Measurements from ENCODE around the gene DLG4. TPM values are rescaled to one million over a fixed set of nuclear protein-coding genes. Genes with fewer than 3 reads are reported as not detected.

DLG4 gene
- total RNA-seq, 1 experiment from 2014 or later = 59.7 TPM

DNA sequence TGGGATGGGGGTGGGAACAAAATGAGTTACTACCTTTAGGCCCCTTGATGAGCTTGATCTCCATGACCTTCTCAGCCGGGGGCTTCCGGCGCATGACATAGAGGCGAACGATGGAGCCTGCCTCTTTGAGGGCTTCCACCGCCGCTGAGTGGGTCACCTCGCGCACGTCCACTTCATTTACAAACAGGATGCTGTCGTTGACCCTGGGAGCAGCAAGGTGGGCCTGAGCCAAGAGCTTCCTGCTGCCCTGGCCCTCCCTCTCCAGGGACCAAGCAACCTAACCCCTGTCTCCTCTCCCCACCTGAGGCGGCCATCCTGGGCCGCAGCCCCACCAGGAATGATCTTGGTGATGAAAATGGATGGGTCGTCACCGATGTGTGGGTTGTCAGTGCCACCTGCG is 16.2 kb downstream of the DLG4 start (continued):
- TF ChIP-seq, protein P1, sequence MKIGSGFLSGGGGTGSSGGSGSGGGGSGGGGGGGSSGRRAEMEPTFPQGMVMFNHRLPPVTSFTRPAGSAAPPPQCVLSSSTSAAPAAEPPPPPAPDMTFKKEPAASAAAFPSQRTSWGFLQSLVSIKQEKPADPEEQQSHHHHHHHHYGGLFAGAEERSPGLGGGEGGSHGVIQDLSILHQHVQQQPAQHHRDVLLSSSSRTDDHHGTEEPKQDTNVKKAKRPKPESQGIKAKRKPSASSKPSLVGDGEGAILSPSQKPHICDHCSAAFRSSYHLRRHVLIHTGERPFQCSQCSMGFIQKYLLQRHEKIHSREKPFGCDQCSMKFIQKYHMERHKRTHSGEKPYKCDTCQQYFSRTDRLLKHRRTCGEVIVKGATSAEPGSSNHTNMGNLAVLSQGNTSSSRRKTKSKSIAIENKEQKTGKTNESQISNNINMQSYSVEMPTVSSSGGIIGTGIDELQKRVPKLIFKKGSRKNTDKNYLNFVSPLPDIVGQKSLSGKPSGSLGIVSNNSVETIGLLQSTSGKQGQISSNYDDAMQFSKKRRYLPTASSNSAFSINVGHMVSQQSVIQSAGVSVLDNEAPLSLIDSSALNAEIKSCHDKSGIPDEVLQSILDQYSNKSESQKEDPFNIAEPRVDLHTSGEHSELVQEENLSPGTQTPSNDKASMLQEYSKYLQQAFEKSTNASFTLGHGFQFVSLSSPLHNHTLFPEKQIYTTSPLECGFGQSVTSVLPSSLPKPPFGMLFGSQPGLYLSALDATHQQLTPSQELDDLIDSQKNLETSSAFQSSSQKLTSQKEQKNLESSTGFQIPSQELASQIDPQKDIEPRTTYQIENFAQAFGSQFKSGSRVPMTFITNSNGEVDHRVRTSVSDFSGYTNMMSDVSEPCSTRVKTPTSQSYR (CRISPR knock-in tag; IDR thresholded peaks at IDR 0.05) = no peak
- TF ChIP-seq RORB (CRISPR knock-in tag; IDR thresholded peaks at IDR 0.05) = no peak

DNA sequence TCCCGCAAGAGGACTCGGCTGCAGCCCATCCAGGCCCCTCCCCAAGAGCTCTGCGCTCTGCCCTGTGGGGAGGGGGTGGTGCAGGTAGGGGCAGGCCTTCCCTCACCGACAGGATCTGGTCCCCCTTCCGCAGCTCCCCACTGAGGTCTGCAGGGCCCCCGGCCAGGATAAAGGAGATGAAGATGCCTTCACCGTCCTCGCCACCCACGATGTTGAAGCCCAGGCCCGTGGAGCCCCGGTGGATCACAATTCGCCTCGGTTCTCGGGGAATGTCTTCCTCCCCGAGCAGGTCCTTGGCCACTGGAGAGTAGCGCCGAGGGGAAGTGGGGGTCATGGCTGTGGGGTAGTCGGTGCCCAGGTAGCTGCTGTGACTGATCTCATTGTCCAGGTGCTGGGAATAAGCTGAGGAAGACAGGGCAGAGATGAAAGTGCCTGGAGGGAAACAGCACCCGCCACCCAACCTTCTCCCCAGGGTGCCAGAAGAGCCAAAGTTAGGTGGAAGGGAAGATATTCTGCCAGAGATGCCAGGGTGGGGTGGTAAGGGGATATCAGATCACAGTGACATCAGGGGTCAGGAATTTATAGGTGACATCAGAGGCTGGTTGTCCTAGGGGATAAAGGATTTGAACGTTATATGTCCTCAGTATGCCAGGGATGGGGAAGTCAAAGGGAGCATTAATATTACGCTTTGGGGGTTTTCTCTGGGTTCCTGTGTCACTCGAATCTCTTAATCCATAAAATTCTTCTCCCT is 22.8 kb downstream of the DLG4 start:
- POLR2A ChIA-PET = no interaction called here
- ATAC-seq = no peak
- CTCF ChIA-PET = interaction anchor here (0.6 to 1.5 kb wide), 2 partner anchors 11 to 50 kb away, joined by 3 to 4 read pairs; no protein-coding TSS in a partner anchor
- Mint-ChIP-seq H3K4me3 (no peak overlapping the region), H3K4me1 (no peaks in the 10 kb centered on the region), H3K27me3 (ENCODE audit: low read depth) (no peaks in the 10 kb centered on the region), H3K27ac (no peak overlapping the region), H3K9me3 (no peaks in the 10 kb centered on the region), H3K36me3 (peaks cover 49% of the 10 kb centered on the region)
- DNase-seq (ENCODE audit: low spot score) = no peak
- TF ChIP-seq MYBL2 (CRISPR knock-in tag; IDR thresholded peaks at IDR 0.05) (no peak), TCF7 (CRISPR knock-in tag; IDR thresholded peaks at IDR 0.05; ENCODE audit: low read depth) (no peak), OVOL2 (CRISPR knock-in tag; IDR thresholded peaks at IDR 0.05; ENCODE audit: borderline replicate concordance) (no peak), FOXK1 (CRISPR knock-in tag; IDR thresholded peaks at IDR 0.05) (no peak), ZNF263 (CRISPR knock-in tag; IDR thresholded peaks at IDR 0.05; ENCODE audit: low read depth) (no peak), GABPB1 (CRISPR knock-in tag; IDR thresholded peaks at IDR 0.05) (no peak), NR2C2 (CRISPR knock-in tag; IDR thresholded peaks at IDR 0.05) (no peak), ESRRA (CRISPR knock-in tag; IDR thresholded peaks at IDR 0.05; ENCODE audit: borderline replicate concordance) (no peak), JAZF1 (CRISPR knock-in tag; IDR thresholded peaks at IDR 0.05) (no peak), ZNF232 (CRISPR knock-in tag; IDR thresholded peaks at IDR 0.05) (no peak)
- TF ChIP-seq, protein P2, sequence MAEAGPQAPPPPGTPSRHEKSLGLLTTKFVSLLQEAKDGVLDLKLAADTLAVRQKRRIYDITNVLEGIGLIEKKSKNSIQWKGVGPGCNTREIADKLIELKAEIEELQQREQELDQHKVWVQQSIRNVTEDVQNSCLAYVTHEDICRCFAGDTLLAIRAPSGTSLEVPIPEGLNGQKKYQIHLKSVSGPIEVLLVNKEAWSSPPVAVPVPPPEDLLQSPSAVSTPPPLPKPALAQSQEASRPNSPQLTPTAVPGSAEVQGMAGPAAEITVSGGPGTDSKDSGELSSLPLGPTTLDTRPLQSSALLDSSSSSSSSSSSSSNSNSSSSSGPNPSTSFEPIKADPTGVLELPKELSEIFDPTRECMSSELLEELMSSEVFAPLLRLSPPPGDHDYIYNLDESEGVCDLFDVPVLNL (CRISPR knock-in tag; IDR thresholded peaks at IDR 0.05; ENCODE audit: borderline replicate concordance, low read depth) = no peak

DNA sequence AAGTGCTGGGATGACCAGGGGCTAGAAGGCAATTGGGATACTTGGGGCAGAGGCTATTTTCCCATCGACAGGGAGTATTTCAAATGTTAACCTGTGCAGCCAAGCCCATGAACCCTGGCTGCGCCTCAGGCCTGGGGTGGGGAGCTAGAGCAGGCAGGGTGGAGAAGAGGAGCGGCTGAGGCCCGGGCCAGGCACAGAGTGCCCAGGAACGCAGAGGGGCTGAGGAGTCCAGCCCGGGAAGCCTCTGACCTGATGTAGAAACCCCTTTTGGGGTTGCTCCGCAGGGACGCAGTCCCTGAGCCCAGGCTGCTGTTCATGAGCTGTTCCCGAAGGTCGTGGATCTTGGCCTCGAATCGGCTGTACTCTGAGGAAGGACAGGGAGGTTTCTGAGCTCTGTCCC is 23.7 kb downstream of the DLG4 start:
- H3K4me3 Mint-ChIP-seq = no peak overlapping the region
- H3K36me3 Mint-ChIP-seq = peaks cover 42% of the 10 kb centered on the region
- no peaks in the 10 kb centered on the region for H3K27me3 Mint-ChIP-seq (ENCODE audit: low read depth)
- no peaks in the 10 kb centered on the region for H3K9me3 Mint-ChIP-seq
- ChIA-PET POLR2A (no interaction called here), CTCF (interaction anchor here (0.6 to 1.5 kb wide), 2 partner anchors 12 to 49 kb away, joined by 3 to 4 read pairs; no protein-coding TSS in a partner anchor)
- H3K4me1 Mint-ChIP-seq = no peaks in the 10 kb centered on the region
- DNase-seq (ENCODE audit: low spot score) (no peak), ATAC-seq (no peak)
- H3K27ac Mint-ChIP-seq = no peak overlapping the region
- no peak for TF ChIP-seq SMAD4 (CRISPR knock-in tag; IDR thresholded peaks at IDR 0.05)

DNA sequence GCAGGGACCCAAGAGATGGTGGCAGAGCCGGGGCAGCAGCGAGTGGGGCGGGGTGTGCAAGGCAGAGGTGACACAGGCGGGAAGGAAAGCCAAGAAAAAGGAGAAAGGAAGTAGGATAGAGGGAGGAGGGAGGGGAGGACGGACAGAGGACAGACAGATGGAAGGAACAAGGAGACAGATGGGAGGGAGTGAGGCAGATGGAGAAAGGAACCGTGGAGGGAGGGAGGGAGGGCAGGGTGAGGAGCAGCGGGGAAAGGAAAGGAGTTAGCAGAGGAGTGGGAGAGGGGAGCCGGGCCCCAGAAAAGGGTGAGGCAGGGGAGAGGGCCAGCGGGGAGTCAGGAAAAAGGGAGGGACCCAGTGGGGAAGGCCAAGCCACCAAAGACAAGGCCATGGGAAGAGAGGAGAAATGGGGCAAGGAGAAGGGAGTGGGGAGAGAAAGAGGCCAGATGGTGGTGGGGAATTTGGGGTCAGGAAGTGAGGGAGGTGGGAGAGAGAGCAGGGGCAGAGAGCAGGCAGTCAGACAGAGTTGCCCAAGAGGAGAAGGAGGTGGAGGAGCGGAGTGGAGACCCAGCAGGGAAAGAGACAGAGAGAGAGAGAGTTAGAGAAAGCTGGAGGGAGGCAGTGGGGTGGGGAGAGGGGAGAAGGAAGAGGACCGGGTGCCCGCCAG is 27.2 kb downstream of the DLG4 start:
- DNase-seq (ENCODE audit: low spot score) = no peak
- H3K27ac Mint-ChIP-seq = peak overlapping the region; percentile 64
- POLR2A ChIA-PET = no interaction called here
- TF ChIP-seq, protein P3, sequence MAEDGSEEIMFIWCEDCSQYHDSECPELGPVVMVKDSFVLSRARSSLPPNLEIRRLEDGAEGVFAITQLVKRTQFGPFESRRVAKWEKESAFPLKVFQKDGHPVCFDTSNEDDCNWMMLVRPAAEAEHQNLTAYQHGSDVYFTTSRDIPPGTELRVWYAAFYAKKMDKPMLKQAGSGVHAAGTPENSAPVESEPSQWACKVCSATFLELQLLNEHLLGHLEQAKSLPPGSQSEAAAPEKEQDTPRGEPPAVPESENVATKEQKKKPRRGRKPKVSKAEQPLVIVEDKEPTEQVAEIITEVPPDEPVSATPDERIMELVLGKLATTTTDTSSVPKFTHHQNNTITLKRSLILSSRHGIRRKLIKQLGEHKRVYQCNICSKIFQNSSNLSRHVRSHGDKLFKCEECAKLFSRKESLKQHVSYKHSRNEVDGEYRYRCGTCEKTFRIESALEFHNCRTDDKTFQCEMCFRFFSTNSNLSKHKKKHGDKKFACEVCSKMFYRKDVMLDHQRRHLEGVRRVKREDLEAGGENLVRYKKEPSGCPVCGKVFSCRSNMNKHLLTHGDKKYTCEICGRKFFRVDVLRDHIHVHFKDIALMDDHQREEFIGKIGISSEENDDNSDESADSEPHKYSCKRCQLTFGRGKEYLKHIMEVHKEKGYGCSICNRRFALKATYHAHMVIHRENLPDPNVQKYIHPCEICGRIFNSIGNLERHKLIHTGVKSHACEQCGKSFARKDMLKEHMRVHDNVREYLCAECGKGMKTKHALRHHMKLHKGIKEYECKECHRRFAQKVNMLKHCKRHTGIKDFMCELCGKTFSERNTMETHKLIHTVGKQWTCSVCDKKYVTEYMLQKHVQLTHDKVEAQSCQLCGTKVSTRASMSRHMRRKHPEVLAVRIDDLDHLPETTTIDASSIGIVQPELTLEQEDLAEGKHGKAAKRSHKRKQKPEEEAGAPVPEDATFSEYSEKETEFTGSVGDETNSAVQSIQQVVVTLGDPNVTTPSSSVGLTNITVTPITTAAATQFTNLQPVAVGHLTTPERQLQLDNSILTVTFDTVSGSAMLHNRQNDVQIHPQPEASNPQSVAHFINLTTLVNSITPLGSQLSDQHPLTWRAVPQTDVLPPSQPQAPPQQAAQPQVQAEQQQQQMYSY (CRISPR knock-in tag; IDR thresholded peaks at IDR 0.05) = no peak
- TF ChIP-seq GRHL2 (CRISPR knock-in tag; IDR thresholded peaks at IDR 0.05; ENCODE audit: insufficient replicate concordance, severe bottlenecking) = no peak
- no peak for TF ChIP-seq NR3C1 (CRISPR knock-in tag; conservative IDR thresholded peaks at IDR 0.05; ENCODE audit: low read depth)
- TF ChIP-seq ZNF219 (CRISPR knock-in tag; IDR thresholded peaks at IDR 0.05; ENCODE audit: borderline replicate concordance) = no peak
- TF ChIP-seq NR2C2 (CRISPR knock-in tag; IDR thresholded peaks at IDR 0.05) = no peak
- TF ChIP-seq PRRX2 (CRISPR knock-in tag; IDR thresholded peaks at IDR 0.05) = no peak
- no peak for TF ChIP-seq MXD4 (CRISPR knock-in tag; IDR thresholded peaks at IDR 0.05; ENCODE audit: borderline replicate concordance)
- TF ChIP-seq, protein P4, sequence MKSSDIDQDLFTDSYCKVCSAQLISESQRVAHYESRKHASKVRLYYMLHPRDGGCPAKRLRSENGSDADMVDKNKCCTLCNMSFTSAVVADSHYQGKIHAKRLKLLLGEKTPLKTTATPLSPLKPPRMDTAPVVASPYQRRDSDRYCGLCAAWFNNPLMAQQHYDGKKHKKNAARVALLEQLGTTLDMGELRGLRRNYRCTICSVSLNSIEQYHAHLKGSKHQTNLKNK (CRISPR knock-in tag; IDR thresholded peaks at IDR 0.05) = no peak

More for the DNA sequence above, 27.2 kb downstream of the DLG4 start:
- Mint-ChIP-seq H3K4me3 (no peak overlapping the region), H3K4me1 (no peaks in the 10 kb centered on the region), H3K9me3 (no peaks in the 10 kb centered on the region), H3K36me3 (peaks cover 33% of the 10 kb centered on the region), H3K27me3 (ENCODE audit: low read depth) (no peaks in the 10 kb centered on the region)
- ATAC-seq = no peak
- CTCF ChIA-PET = no interaction called here
